Activated naive CD4-positive, alpha-beta T cell treated with Interleukin-2 at 50 U/mL for 16 hours (primary cell): Measurements from ENCODE around the gene CLEC11A.

ENCODE experiments used
- DNase-seq: peaks from one replicate; pipeline ENCODE4 v3.0.0-alpha.2; 2020

CLEC11A gene, protein sequence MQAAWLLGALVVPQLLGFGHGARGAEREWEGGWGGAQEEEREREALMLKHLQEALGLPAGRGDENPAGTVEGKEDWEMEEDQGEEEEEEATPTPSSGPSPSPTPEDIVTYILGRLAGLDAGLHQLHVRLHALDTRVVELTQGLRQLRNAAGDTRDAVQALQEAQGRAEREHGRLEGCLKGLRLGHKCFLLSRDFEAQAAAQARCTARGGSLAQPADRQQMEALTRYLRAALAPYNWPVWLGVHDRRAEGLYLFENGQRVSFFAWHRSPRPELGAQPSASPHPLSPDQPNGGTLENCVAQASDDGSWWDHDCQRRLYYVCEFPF

DNA sequence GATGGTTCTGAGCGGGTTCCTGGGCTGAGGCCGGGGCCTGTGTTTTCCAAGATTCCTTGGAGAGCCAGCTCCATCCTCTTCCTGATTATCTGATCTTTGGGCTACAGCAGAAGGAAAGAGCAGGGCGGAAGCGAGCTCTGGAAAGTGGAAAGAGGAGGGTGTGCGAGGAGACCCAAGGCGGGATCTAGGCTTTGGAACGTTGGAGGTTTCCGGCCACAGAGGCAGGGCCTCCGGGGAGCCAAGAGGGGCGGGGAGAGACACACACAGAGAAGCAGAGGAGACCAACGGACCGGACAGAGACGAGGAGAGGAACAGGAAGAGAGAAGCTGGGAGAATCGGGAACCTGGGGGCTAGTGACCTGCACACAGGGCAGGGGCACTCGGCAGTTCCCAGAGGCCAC is at the start of gene CLEC11A:
Gene CLEC11A (plus strand): TSS at position 296 of the 400 bp plus-strand sequence. CDS start 162 bp downstream, outside the sequence.
- no peak for DNase-seq

DNA sequence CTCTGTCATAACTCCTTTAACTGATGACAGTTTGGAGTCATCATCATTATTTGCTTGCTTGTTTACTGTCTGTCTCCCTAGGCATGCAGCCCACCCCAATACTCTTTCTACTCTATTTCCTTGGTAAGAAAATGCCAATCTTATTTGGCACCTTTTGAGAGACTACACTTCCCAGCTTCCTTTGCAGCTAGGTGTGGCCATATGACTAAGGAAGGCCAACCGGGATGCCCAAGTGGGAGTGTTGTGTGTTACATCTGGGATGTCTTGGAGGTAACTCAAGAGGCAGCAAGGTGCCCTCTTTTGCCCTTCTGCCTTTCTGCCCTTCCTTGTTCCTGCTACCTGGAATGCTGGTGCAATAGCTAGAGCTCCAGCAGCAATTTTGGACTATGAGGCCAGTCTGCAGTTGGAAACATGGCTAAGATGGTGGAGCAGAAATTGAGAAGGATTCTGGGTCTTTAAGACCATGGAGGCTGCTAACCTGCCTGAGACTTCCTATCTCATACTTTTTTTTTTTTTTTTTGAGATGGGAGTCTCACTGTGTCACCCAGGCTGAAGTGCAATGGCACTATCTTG is 46.5 kb upstream of the CLEC11A start:
- no peak for DNase-seq

DNA sequence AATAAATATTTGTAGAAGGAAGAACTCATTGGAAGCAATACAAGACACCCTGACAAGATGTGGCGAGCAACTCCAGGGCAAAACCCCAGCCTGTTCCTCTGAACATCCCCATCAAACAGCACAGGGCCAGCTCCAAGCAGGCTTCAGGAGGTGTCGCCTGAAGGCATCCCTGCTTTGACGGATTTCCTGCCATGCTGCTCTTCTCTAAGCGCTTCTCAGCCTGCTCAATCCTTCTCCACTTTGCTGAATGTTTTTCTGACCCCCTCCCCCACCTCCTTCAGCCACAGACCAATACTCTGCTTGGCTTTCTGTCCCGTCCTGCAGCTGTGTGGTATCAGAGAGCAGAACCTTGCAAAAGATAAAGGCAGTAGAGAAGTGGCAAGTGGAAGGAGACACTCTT is 45.5 kb upstream of the CLEC11A start:
- no peak for DNase-seq

DNA sequence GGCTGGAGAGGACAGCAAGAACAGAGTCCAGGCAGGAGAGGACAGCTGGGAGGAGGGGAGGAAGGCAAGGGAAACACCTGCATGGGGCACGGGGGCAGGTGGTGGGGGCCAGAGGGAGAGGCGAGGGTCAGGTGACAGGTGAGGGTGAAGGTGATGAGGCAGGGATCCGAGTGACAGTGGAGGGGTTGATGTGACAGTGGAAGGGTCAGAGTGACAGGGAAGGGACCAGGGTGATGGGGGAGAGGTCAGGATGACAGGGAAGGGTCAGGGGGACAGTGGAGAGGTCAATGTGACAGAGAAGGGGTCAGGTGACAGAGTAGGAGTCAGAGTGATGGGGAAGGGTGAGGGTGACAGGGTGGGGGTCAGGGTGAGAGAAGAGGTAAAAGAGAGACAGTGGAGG is 44.8 kb upstream of the CLEC11A start:
- no peak for DNase-seq

DNA sequence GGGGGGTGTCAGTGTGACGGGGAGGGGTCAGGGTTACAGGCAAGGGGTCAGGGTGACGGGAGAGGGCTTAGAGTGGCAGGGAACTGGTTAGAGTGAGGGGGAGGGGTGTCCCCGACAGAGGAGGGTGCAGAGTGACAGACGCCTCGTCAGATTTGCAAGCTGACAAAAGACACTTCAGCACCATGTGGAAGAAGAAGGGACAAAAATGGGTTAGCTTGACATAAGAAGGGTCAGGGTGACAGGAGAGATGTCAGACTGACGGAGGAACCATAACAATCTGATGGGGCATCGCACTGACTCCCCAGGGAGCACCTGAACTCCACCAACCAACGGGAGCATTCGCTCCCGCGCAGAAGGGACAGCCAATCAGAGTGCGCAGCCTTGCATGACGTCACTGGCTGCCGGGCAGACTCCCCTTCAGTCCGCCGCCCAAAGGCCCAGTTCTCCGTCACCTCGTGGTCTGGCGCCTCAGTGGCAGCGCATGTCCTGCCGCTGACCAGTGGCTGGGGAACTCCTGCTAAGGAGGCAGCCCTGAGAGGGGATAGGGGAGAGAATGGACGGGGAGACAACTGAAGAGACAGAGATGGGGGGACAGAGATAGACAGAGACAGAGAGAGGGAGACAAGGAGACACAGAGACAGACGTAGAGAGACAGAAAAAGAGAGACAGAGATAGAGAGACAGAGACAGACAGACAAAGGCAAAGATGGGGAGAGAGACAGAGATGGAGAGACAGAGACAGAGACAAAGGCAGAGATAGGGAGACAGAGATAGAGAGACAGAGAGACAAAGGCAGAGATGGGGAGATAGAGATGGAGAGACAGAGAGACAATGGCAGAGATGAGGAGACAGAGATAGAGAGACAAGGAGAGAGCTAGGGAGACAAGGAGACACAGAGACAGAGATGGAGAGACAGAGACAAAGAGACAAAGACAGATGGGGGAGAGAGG is 43.7 kb upstream of the CLEC11A start:
- peak; percentile 76 for DNase-seq

DNA sequence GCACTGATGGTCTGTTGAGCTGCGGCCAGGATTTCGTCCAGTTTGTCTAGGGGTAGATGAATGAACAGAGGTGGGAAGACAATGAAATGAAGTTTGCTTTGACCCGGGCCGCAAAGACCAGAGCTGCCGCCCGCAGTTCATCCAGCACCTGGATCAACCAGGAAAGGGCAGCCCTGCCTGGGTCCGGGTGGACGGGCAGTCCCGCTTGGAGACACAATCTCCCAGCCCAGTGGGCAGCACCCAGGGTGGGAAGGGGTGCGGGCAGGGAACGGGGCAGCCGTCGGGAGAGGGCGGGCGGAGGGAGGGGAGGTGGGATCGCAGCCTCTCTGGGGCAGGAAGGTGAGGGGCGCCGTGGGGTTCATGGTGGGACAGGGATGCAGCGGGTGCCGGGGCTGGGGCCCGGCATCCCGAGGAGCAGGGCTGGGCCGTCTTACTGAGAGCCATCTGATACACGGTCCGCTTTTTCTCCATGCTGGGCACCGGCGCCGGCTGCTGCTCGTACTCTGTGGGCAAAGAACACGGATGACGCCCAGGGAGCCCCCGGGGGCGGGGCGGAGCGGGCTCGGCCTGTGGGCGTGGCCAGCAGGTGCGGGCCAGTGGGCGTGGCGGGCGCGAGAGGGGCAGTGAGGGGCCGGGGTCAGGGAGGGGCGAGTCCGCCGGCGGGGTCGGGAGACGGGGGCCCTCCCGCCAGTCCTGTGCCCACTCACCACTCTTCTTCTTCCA is 36.7 kb upstream of the CLEC11A start:
- DNase-seq = no peak

DNA sequence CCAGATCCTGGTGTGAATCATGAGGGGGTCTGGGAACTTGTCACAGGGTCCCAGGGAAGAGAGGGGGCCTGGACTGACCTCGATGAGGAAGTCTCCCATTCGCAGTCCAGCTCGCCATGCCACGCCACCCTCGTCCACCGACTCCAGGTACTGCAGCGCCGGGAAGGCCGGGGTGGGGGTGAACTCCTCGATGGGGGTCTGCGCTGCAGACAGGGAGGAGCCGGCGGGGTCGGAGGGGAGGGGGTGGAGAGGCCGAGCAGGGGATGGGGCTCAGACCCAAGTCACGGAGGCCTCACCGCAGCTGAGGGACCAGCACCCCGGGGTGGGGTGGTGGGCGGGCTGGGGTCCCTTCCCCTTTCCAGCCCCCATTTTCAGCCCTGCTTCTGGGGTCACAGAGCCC is 34.4 kb upstream of the CLEC11A start:
- no peak for DNase-seq

DNA sequence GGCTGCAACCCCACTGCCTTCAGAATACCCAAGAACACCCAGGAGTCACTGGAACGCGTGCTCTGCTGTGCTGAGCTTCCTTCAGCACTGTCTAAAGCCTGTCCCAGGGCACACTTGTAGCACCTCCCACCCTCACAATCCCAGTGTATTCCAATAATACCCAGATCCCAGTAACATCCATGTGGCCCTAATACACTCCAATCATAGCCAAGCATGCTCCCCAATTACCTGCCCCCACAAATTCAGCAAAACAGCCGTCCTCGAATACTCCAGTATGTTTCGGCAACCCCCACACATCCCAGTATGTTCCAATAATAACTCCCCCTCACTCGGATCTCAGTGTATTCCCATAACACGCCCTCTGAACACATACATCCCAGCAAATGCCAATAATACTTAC is 32.7 kb upstream of the CLEC11A start:
- DNase-seq = no peak

DNA sequence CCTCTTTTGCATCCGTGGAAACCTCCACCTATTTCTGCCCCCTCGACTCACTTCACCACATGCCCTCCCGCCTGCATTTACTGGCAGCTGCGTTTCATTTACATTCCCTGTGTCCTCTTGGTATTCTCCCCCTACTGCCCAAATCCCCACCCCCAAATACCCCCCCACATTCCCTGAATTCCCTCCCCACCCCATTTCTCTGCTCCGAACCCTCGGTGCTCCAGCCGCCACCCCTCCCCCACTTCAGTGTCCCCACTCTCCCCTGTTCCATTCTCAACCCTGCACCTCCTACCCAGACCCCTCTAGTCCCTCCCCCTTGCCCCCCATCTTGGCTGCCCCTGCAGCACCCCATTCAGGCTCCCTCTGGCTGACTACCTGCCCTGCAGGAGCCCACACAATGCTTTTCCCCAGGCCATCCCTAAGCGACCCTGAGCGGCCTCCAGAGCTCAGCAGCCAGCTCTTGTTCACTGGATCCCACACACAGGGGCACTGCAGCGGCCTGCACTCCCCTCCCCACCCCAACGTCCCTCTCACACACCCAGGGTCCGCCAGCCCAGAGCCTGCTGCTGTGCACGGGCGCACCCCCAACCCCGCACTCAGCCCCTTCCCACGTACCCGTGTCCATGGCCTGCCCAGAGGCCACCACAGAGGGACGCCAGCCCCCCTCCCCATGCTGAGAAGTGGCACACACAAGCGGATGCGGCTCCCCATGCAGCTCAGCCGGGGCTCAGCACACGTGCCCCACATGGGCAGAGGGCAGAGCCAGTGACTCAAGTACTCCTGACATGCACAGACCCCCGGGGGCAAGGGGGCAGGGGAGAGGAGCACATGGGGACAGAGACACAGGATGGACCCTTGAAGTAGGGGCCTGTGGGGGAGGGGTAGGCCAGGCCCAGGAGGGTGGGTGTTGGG is 29.8 kb upstream of the CLEC11A start:
- no peak for DNase-seq

DNA sequence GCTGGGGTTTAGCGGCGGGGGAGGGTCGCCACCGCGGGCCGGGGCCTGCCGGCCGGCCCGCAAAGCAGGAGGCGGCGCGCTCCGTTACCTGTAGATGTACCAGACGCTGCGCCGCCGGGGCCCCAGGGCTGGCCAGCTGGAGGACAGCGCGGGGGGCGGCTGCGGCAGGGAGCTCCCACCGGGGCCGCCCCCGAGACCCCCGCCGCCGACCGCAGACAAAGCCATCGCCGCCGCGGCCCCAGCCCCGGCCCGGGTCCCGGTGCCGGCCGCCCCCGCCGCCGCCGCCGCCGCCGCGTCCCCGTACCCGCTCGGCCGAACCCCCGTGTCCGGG is 28.4 kb upstream of the CLEC11A start:
- DNase-seq = no peak

DNA sequence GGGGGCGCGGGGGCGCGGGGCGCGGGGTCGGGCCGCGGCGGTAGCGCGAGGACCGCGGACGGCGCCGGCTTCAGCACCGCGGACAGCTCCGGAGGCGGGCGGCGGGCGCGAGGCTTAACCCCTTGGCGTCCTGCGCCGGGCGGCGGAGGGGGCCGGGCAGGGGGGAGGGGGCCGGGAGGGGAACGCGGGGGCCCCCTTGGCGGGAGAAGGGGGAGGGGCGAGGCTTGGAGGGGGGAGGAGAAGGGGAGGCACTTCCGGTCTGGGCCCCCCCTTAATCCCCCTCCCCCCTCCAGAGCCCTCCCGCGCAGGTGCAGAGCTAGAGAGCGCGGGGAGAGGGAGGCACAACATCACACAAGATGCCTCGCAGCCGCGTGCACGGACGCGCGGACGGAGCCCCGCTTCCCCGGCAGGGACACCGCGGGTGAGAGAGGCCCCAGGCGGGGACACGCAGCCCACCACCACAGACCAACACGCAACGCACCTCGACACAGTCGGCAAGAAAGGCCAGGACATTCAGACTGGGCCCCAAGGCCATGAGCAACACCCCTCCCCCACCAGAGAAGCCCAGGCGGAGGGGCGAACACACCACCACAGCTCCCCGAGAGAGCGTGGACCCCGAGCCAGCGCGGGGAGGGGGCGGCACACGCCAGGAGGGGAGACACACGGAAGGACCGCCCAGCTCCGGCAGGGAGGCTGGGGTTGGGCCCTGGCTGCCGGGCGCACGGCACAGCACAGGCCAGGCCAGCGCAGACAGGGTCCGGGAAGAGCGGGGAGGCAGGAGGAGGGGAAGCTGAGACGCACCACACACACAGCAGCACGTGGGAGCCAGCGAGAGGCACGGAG is 27.7 kb upstream of the CLEC11A start:
- no peak for DNase-seq

DNA sequence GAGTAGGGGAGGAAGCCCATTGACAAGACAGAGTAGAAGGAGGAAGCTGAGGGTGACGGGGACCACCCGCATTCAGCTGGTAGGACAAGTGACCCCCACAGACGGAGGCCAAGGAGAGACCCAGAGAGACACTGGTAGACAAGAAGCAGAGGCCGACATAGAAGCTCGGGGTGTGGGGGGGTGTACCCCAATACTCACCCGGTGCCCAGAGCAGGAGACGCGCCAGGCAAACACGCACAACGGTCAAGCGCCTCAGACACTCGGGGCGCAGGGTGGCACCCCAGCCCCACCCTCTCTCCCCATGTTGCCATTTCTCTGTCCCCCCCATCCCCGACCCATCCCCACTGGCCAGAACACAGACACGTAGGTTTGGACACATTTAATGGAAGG is 27.1 kb upstream of the CLEC11A start:
- no peak for DNase-seq

DNA sequence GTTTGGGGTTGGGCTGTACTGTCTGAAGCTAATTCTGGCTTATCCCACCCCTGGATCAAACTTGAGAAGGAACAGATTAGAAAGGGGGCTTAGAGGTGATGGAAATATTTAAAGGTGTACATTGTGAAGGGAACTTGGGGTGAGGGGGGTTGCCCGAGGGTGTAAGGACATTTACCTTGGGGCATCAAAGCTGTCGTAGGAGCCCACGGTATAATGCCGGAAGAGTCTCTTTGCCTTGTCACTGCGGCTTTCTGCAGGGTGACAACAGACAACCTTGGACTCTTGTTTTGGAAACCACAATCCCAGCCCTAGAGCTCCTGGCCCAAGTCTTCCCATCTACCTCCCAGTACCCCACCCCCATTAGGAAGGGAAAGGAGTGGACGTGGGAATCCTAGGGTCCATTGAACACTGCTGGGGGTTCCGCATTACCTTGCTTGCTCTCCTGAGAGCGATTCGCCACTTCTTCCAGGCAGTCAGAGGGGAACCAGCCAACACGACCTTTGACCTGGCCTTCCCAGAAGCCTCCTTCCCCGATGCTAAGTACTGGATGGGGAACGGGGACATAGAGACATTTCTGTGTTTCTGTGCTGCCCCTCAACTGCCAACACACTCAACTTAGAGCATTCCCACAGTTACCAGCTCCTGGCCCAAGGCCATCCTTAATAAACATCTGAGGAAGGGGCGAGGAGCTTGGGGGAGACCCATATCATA is 25.6 kb upstream of the CLEC11A start:
- no peak for DNase-seq

DNA sequence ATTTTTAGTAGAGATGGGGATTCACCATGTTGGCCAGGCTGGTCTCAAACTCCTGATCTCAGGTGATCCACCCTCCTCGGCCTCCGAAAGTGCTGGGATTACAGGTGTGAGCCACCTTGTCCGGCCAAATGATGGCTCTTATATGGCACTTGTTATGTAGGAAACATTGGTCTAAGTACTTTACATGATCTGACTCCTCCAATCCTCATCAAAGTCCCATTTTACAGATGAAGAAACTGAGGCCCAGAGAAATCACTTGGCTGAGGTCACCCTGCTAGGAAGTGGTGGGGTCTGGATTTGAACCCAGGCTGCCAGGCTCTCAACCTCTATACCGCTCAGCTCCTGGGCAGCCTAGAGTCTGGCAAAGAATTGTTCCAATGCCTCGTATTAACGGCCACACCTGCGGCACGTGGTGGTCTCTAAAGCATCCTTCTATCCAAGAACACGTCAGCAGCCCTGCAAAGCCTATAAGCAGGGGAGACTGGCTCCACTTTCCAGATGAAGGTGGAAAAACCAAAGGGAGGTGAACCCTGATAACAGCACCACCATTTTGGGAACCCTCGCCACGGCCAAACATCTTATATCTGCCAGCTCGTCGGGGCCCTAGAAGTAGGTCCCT is 21.7 kb upstream of the CLEC11A start:
- DNase-seq = no peak

DNA sequence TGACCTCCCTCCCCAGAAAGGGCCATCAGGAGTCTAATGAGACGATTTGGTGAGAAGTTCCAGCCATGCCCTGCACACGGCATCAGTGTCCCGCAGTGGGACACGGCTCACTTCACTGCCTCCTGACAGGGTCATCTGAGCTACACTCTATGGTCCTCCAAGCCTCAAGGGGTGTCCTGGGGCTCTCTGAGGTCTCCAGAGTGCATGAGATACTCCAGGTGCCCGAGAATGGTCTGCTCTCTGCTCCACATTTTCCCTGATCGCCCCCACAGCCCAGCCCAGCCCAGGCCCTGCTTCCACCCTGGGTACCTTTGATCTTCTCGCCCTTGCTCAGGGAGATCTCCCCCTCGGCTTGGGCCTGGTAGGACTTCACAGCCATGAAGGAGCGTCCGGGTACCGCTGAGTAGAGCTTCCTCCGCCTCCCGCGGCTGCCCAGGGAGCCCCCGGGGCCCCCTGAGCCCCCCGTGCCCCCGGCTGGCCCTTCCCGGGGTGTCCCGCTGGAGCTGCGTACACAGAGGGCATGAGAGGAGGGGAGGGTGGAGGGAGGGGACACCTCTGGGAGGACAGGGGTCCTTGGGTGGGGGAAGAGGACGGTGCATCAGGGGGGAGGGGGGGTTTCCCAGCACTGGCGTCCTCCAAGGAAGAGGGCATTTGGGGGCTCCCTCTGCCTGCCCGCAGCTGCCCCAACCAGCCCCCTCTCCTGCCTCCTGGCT is 20.9 kb upstream of the CLEC11A start:
- DNase-seq = no peak

DNA sequence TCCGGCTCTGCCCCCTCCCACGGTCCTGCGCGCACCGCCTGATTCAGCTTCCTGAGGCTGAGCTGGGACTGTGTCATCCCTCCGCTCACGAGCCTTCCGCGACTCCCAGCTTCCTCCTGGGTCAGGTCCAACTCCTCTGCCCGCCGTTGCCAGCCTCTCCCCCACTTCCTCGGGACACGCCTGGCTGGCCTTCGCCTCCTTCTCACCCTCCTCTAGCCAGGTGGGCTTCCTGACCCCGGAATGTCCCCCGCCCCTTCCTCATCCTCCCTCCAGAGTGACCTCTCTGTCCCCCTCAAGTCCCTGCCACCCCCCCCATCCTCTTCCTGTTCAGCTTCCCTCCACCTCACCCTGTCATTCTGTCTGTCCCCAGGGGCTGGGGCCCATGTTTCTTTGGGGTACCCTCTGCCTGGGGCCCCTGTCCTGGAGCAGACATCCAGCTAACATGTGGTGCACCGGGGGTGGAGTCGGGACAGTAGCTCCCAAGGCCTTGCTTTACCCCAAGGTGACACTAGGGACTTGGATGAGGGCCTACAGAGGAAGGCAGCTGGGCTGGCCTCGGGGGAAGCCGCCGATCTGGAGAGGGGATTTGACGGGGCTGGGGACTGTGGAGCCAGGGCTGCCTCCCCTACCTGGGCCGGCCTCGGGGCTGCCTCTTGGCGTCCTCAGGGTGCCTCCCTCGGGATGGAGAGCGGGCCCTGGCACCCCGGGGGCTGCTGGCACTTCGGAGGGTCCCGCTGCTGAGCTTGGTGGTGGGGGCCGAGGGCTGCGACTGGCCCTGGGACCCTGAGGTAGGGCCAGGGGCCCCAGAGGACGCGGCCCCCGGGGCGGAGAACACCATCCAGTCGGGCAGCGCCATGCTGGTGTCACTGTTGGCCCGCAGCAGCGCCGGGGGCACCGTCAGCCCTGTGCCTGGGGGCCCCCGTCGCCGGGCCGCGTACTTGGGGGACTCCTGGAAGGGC is 20.0 kb upstream of the CLEC11A start:
- DNase-seq = no peak

DNA sequence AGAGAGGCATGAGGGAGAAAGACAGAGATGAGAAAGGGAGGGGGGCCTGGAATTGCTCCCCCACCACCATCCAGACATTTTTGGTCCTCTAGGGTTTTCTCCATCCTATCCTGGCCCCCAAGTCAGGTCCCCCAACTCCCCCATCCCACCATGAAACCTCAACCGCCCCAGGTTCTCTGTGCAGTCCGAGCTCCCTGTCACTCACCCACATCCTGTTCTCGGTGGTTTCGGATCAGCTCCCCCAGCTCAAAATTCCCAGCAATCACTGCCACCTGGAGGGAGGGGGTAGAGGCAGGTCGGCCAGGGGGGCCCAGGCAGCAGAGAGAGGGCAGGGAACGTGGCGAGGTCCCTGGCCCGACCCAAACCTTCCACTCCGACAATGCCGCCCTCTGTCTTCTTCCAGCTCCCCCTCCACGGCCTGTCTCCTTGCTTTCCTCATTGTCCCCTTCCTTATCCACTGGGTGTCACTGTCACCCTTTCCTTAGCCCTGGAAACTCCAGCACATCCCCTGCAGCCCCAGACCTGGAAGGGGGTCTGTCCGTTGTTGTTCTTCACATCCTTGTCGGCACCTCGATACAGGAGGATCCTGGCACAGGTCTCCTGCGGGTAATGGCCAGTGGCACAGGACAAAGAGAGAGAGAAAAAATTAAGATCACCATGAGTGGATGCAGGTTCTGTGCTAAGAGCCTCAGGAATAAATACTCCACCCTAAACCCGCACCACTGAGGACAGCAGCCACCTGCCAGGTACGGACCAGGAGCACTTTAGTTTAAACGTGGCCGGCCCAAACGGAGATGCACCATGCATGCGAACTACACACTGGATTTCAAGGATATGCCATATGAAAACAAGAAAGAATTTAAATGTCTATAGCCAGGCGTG is 19.0 kb upstream of the CLEC11A start:
- no peak for DNase-seq
